Activated CD4-positive, CD25-positive, alpha-beta regulatory T cell (primary cell): ENCODE results near the gene CRBN.
A peak's percentile ranks its signal among the peaks of the same experiment; 100 is the strongest.

Source experiments
- DNase-seq, 4 experiments: peaks; one replicate each; lab custom pipeline; 2025; lab: John Stamatoyannopoulos, UW

Gene CRBN

DNA sequence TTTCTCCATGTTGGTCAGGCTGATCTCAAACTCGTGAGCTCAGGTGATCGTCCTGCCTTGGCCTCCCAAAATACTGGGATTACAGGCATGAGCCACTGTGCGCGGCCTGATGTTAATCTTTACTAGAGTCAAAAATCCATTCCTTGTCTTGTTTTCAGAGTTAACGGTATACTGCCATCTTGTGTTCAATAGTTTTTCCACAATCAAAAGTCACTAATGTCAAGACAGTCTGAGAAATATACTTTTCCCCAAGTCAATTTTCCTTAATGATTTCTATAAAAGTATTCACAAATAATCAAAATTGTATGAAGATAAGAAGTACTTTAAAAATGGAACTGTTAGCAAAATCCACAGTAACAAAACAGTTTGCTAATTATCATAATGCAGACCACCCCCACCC lies 8.5 kb downstream of the CRBN start:
- DNase-seq: no peak

DNA sequence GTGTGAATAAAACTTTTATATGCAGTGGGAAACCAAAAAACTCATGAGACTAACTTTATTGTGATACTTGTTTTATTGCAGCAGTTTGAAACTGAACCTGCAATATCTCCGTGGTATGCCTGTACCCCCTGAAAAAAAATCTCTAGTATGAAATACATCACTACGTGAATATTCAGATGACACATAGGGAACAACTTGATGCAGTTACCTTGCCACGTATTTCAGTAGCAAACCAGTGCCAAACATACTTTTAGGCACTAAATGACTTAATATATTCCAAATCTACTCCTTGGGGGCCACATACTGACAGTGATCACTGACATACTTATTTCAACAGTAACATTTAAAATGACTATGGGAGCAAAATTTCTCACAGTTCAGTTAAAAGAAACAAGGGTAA lies 13.8 kb downstream of the CRBN start:
- no peak for DNase-seq

DNA sequence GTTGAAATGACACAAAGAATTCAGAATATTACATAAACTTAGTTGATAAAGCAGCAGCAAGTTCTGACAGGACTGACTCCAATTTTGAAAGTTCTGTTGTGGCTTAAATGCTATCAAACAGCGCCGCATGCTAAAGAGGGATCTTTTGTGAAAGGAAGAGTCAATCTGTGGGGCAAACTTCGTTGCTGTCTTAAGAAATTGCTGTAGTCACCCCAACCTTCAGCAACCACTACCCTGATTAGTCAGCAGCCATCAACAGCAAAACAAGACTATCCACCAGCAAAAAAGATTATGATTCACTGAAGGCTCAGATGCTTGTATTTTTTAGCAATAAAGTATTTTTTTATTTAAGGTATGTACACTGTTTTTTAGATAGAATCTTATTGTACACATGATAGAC lies 14.2 kb downstream of the CRBN start:
- DNase-seq: no peak

DNA sequence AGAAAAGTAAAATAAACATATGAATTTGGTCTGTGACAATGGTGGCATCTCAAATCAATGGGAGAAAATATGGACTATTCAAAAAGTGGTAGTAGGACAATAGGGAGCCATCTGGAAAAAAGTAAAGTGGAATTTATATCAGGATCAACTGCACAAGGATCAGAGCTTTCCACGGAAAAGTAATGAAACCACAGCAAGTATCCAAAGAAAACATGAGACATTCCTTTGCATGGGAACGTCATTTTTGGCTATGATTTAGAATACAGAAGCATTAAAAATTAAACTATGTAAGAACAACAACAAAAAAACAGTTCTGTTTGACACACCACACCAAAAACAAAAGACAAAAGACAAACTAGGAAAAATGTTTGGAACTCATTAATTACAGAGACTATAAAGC lies 18.7 kb downstream of the CRBN start:
- DNase-seq: no peak

DNA sequence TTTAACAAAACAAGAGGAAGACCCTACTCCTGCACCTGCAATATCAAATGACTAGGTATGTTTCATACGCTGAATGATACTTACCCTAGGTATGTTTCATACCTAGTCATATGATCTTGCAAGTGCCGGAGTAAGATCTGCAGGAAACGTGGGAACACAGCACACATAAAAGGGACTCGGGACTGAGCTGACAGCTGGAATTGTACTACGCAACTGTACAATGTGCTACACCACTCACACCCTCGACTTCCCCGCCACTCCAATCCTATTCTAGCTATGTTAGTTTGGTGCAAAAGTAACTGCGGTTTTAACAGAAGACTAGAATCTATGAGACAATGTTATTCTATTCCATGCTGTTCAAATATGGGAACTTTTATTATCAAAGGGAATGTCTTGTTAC lies 22.0 kb downstream of the CRBN start:
- DNase-seq: no peak

DNA sequence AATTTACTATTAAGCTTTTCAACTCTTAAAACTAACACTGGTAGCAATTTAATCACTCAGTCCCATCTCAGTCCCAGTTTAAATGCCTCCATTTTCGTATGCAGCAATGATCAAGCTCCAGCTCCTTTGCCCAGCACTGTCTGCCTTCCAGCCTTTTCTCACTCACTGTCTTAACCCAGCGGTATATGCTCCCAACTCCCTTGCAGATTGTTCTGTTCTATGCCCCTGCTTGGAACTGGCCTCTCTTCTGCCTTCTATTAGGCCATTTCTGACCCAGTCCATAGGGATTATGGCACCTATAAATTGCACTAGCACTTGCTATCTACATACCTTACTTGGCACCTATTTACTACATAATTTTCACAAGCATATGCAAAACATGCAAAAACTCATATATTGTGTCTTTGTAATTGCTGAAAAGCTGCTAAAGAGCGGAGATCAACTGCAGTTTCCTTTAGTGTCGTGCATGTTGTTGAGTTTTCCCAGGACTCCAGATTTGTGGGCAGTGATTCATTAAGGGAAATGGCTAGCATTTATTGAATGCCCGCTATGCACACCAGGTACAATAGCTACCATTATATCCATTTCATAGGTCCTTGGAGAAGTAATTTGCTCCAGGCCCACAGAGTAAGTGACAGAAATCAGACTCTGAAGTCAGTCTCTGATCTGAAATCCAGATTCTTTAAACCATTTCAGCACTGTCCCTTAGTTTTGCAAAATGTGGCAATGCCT lies 24.4 kb downstream of the CRBN start:
- no peak for DNase-seq

DNA sequence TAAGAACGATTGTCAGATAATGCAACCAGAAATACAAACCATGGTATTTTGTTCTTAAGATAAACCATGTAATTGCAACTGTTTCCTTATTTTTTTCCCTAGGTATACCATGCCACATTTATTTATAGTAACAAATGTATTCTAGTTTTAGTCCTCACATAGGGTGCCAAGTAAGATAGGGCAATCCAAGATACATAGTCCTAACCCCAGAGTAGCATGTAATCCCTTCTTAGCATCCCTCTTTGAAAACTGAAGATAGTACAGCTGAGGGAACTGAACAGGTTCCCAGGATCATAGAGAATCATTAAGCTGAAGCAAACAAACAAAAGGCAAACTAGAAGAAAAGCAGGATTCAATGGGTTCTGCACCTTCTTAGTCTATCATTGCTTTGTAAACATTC lies 28.0 kb downstream of the CRBN start:
- DNase-seq: no peak

DNA sequence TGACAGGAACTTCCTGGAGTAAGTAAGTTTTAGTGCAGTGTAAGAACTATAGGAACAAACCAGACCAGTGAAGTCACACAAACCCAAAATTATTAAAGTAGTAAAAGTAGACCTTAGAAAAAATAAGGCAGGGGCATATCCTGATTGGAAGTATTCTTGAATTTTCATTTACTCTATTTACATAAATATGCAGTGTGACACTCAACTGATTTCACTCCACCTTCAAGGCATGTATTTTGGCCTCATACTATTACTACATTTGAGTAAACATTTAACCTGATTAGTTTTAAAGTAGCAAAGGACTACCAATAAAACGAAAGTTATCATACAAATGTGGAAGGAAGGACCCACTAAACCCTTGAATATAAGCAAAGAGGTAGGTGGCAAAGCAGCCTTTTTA lies 29.9 kb downstream of the CRBN start:
- DNase-seq: no peak

DNA sequence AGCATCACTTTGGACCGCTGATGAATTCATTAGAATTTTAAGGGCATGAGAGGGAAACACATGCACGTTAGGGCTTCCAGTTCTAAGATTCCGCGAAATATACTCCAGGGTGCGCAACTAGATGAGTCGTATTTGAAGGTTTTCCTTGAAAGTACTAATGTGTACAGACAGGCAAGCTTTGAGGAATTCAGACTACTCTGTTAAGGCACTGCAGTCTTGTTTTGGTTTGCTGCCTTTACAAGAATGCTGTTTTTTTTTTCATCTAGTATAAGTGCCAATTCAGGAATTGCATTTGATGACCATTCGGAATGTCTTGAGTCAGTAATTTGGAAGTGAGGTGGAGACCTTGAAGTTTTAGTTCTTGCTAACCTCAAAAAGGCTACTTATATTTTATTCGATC lies 33.7 kb downstream of the CRBN start:
- no peak for DNase-seq

DNA sequence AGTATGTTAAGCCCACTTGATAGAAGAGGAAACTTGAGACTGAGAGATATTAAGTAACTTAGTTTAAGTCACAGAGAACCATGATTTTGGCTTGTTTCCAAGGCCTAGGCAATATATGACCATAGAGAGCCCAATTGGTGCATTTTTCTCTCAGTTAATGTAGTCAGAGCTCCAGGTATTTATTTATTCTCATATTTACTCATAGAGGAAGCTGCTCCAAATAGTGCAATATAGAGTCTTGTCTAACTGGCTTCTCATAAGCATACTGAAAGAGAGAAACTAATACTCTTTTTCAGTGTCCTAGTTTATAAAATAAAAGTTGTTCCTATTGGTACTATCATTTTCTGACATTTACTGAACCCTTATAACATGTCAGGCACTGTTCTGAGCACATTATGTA lies 37.6 kb downstream of the CRBN start:
- DNase-seq: no peak

DNA sequence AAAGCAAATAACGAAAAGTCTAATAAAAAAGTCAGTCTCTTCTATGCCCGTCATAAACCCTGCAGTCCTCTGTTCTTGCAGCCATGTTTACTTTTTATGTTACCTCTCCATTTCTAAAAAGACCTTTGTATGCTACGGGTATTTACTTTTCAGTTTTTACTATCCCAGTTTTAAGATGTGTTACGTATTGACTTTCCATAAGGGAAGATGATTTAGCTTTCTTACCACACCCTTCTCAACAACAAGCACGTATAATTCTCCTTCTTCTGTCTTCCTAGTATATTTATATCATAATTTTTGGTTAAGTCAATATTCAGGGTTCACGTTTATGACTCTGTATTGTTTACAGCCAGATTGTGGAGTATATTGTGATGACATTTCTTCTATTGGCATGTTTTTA lies 42.0 kb downstream of the CRBN start:
- DNase-seq: no peak

DNA sequence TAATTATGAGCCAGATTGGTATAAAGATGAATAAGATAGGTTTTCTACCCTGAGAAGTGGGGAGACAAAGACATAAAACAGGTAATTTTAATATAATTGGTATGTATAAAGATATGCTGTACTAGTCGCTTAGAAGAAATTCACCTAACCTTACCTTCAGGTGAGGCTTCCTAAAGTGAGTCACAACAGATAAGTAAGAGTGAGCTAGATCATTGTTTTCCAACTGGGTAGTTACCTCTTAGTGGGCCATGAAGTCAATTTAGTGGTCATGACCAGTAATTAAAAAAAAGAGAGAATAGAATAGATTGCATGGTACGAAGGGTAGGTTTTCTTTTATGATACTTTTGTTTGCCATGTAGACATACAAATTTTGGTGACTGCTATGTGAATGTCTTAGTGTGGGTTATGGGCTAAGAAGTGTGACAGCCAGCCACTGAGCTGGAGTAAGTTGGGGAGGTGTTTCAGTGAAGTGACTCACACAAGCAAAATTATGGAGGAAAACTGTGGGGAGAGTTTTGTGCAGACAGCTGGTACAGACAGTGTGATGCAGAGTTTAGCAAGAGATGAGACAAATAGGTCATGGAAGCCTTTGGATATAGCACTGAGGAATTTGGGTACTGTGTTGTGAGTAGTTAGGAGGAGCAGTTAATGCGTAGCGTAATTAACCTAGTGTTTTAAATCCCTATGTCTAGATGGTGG lies 44.6 kb downstream of the CRBN start:
- DNase-seq: no peak

DNA sequence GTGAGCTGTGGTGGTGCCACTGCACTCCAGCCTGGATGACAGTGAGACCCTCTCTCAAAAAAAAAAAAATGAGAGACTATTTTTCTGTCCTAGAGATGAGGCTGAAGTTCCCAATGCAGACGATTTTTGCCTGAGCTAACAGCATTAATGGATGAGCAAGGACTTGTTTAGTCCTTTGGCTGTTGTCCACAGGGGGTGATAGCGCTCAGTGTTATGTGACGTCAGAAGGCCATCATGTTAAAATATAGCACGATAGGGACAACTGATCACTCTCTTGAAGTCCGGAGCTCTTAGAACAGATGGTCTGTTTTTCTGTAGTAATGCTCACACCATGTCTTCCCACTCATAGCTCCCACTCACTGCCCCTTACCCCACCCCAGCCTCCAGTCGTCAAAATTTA lies 46.0 kb downstream of the CRBN start:
- no peak for DNase-seq

DNA sequence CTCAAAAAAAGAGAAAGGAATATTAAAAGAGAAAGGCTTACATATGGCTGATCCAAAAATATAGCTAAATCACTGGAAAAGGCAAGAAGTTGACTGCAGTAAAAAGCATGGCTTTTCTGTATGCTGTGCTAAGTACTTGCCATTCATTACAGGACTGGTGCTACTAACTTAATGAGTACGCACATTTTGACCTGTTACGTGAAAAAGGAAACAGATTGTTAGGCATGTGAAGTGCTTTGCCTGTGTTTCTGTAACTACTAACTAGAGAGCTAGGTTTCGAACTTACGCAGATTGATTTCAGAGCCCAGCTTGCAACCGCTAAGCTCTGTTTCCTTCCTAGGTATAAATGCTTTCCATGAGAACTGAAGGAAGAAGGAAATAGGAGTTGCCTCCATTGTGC lies 49.9 kb downstream of the CRBN start:
- no peak for DNase-seq

DNA sequence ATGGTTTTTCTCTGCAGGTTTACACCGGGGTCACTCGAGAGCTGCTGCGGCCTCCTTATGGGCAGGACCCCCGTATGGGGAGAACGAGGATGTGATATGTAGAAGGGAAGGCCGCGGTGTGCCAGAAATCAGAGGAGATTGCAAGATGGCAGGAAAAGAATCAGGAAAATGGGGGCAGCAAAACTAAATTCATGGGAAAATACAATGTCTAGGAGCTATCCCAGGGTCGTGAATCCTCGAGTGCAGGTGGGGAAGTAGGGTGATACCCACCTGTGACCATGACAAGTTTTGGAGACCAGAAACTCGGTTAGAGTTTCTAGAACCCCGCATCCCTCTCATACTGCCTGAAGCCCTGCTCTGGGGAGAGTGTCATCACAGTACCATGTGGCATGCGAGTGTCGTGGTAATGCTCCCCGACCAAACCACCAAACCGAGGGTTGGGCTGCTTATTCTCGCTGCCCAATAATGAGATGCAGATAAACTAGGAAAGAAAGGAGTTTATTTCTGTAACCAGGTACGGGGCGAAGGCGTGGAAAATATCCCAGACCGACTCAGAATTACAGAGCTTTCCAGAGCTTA lies 52.0 kb downstream of the CRBN start:
- DNase-seq: peak in 2 of 4 experiments; percentile 6 to 36

DNA sequence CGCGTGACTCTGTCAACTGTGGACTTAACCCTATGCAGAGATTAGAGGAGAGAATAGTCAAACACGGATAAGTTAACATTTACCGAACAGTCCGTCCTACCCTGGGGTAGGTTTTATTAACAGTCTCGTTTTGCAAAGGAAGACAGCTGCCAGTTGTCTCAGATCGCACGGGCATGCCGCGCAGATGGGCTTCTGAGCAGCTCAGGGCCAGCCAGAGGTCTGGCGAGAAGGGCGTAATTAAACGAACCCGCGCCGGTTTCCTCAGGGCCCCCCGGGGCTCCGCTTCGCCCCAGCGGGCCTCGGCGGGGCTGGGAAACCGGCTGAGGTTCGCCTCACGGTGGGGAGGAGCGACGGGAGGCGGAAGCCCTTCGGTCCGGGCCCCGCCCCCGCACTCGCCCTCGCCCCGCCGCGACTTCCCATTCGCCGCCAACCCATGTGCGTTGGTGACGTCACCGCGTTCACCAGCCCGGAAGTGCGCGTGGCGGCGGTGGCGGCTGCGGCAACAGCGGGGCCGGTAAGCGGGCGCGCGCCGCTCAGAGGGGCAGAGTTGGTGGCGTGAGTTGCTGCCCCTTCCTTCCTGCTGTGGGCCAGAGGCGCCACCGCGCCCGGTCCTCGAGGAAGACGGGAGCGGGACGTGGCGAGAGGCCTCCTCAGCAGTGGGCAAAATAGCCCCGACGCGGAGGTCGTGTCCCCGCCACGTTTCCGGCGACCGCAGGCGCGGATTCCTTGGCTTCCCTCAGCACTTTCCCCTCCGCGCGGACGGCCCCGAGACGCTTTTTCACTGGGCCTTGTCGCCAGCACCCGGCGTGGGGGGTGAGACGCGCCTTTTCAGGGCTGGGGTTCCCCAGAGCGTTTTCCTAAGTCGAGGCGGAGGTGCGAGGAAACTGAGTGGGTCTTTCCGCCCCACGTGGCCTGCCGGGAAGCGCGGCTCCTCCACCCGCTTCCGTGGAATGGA lies 52.7 kb downstream of the CRBN start, which contains the start of gene TRNT1:
Gene TRNT1 (plus strand): TSS at position 464 of the 955 bp plus-strand sequence. CDS start 2,101 bp downstream, outside the sequence.
- peak; percentile 91 to 94 (median 94) for DNase-seq

DNA sequence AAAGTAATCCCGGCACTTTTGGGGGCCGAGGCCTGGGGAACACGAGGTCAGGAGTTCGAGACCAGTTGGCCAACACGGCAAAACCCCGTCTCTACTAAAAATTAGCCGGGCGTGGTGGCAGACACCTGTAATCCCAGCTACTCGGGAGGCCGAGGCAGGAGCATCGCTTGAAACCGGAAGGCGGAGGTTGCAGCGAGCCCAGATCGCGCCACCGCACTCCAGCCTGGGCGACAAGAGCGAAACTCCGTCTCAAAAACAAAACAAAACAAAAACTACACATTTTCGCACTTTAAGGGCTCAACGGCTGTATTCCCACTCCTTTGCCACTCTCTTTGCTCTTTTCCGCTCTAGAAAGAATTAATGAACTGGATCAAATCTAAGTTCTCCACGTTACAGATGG lies 53.5 kb downstream of the CRBN start:
- DNase-seq: no peak

DNA sequence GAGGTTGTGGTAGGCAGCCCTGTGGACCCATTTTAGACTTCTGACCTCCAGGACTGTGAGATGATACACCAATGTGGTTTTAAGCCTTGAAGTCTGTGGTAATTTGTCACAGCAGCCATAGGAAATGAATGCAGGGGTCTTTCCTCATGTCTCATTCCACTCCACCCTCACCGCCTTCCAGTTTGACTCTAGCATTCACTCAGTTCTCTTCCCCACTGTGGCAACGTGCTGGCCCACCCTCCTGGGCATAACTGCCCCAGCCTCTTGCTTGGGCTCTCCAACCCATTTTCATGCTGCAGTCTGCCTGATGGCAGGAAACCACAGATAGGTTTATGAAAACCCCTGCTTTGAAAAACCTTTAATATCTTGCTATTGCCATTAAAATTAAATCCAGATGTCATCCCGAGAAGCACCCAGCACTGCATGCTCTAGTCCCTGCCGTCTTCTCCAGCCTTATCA lies 60.1 kb downstream of the CRBN start:
- DNase-seq: no peak

DNA sequence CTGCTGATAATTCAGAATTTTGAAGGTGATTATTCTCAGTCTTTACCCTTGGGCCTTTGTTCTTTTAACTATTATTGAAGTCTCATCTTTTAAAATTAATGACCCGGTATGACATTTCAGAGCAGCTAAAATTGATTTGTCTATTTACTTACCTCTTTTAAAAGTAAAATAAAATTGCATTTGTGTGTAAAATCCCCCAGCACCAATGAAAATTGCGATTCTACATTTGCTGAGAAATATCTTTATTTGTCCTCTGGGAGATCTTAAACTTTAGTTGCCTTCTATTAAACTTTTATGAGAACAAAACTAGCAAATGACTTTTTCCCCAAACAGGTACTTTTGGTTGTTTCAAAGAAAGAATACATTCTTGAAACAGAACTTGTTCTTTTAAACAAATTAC lies 61.8 kb downstream of the CRBN start:
- no peak for DNase-seq

DNA sequence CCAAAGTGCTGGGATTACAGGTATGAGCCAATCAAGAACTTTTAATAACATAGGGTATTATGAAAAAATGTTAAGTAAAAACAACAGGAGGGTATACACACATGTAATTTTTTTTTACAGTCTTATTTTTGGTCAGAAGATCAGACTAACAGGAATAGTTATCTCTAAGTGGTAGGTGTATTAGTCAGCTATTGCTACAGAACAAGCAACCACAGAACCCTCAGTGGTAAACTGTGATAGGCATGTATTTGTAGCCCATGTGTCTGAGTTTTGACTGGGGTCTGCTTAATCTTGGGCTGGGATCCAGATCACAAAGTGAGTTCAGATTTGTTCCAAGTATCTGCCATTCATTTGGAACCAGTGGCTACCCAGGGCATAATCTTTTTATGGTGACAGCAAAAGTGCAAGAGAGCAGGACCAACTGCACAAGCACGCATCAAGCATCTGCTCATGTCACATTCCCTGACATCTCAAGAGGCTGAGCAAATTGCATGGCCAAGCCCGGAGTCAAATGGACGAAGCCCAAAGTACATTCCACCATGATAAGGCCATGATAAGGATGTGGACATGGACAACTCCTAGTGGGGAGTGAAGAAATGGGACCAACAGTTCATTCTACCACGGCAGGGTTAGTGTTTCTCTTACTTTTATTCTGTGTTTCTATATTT lies 66.3 kb downstream of the CRBN start:
- DNase-seq: no peak

DNA sequence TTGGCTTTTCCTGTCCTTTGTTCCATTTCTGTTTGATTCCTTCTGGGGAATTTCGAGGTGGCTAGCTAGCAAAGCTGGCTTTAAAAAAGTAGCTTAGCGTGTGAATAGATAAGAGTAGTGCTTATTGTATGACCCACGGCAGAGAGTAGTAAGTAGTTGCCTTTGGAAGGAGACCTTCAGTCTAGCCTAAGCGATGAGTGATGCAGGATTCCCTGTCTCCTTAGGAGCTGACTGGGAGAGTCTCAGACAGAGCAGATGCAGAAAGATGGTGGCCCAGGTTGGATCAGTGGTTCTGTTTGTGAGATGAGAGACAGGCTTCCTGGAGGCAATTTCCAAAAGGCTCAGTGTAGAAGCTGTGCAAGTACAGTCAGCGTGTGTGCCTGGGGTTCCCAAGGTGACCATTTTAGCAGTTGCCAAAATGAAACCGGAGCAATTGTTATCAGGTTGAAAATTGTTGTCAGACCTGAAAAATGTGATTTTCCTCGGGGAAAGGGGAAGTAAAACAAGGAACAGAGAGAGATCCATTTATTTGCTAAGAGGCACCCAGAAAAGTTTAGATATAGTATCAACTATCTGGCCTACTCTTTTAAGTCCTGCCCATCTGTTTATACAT lies 68.6 kb downstream of the CRBN start:
- no peak for DNase-seq
